K562 (cell line): ENCODE measurements around the gene CD52. TPM values are rescaled to one million over a fixed set of nuclear protein-coding genes. Genes with fewer than 3 reads are reported as not detected.
A peak's percentile ranks its signal among the peaks of the same experiment; 100 is the strongest.

ENCODE experiments used
- CHCHD3 ChIP-seq: fragments of 250-450 bp; sonication (Bioruptor Pico); IDR thresholded peaks from 2 replicates; pipeline ENCODE4 v2.1.2; 2022; ENCODE audit warnings: mild to moderate bottlenecking
- HDAC8 ChIP-seq: fragments of 450-650 bp; IDR thresholded peaks from 2 replicates; pipeline ENCODE4 v1.6.1; 2016; ENCODE audit warnings: mild to moderate bottlenecking, missing genetic modification characterization, moderate library complexity, missing compliant biosample characterization
- PURB ChIP-seq: sonication (generic); formaldehyde crosslinking; IDR thresholded peaks from 2 replicates; pipeline ENCODE4 v1.9.0; 2021; ENCODE audit warnings: low read depth, mild to moderate bottlenecking, missing genetic modification reagents
- TAF9B ChIP-seq: fragments of 450-650 bp; IDR thresholded peaks from 2 replicates; pipeline ENCODE4 v1.6.1; 2018; ENCODE audit warnings: mild to moderate bottlenecking; ENCODE audit not compliant: partially characterized antibody
- ZC3H4 ChIP-seq: sonication (generic); formaldehyde crosslinking; IDR thresholded peaks from 2 replicates; pipeline ENCODE4 v1.9.0; 2021; ENCODE audit warnings: missing genetic modification reagents, borderline replicate concordance
- ZNF232 ChIP-seq: sonication (generic); formaldehyde crosslinking; IDR thresholded peaks from 2 replicates; pipeline ENCODE4 v1.8.0; 2022; ENCODE audit warnings: mild to moderate bottlenecking, missing genetic modification reagents
- ZNF24 ChIP-seq: fragments of 450-650 bp; IDR thresholded peaks from 2 replicates; pipeline ENCODE4 v1.6.1; 2016
- ZNF583 ChIP-seq: fragments of 250-450 bp; sonication (Bioruptor Pico); IDR thresholded peaks from 2 replicates; pipeline ENCODE4 v1.4.0; 2020
- ZNF764 ChIP-seq: fragments of 250-450 bp; sonication (Bioruptor Pico); IDR thresholded peaks from 2 replicates; pipeline ENCODE4 v1.4.0; 2020; ENCODE audit warnings: low read depth, mild to moderate bottlenecking, moderate library complexity
- polyA plus RNA-seq, 8 experiments: library from polyadenylated mRNA; depleted of rRNA in 4 of 8; stranded (reverse) in 5 of 8; unstranded in 3 of 8; fragments of >200 nt; fragmentation: Nextera tagmentation in 2 of 8; fragmentation: Illumina TruSeq in 1 of 8; extraction: Ambion mirVana in 2 of 8; extraction: Trizol in 1 of 8; gene quantifications; 2 replicates each; pipeline versions ENCODE4 v1.2.1 to v1.2.3, GENCODE V29; 2011 to 2014; ENCODE audit warnings: inconsistent platforms in 1 of 8, missing spikeins in 1 of 8
- total RNA-seq, 7 experiments: library from RNA; depleted of rRNA in 6 of 7; stranded (reverse); fragments of >200 nt in 6 of 7; fragmentation: Illumina TruSeq in 2 of 7; extraction: Trizol in 2 of 7; gene quantifications; 2 replicates each; pipeline versions ENCODE4 v1.2.1 to v1.2.3, GENCODE V29; 2011 to 2021; ENCODE audit warnings: low replicate concordance in 1 of 7
- TF ChIP-seq, protein P1 (sequence below), 3 experiments: fragments of 200-800 bp in 1 of 3; fragments of 250-450 bp in 1 of 3; fragments of 450-650 bp in 1 of 3; sonication (Bioruptor Pico) in 1 of 3; sonication (Bioruptor generic) in 1 of 3; formaldehyde crosslinking in 1 of 3; IDR thresholded peaks; 2 replicates each; pipeline versions ENCODE4 v1.6.1 to v1.8.0; 2016 to 2022; ENCODE audit warnings: mild to moderate bottlenecking in 2 of 3, missing genetic modification characterization in 2 of 3, missing compliant biosample characterization in 1 of 3, moderate library complexity in 1 of 3
- TF ChIP-seq, protein P2 (sequence below): fragments of 250-450 bp; sonication (Bioruptor Pico); IDR thresholded peaks from 2 replicates; pipeline ENCODE4 v1.8.0; 2021; ENCODE audit warnings: moderate library complexity, mild to moderate bottlenecking, inconsistent platforms
- TF ChIP-seq, protein P3 (sequence below): sonication (generic); formaldehyde crosslinking; IDR thresholded peaks from 2 replicates; pipeline ENCODE4 v1.8.0; 2022; ENCODE audit warnings: mild to moderate bottlenecking, missing genetic modification reagents
- TF ChIP-seq, protein P4 (sequence below): IDR thresholded peaks from 3 replicates; pipeline ENCODE4 v1.6.1; 2011; ENCODE audit warnings: borderline replicate concordance, mild to moderate bottlenecking; ENCODE audit not compliant: insufficient read length, insufficient read depth
- TF ChIP-seq, protein P5 (sequence below): sonication (generic); formaldehyde crosslinking; IDR thresholded peaks from 2 replicates; pipeline ENCODE4 v1.8.0; 2022; ENCODE audit warnings: missing genetic modification reagents, mild to moderate bottlenecking, borderline replicate concordance
- TF ChIP-seq, protein P6 (sequence below): fragments of 450-650 bp; conservative IDR thresholded peaks from 2 replicates; pipeline ENCODE4 v1.6.1; 2016; ENCODE audit warnings: missing genetic modification characterization, low read depth, mild to moderate bottlenecking, missing compliant biosample characterization, moderate library complexity

The CD52 gene
- total and polyA plus RNA-seq, 9 of the 15 experiments (the other 6 are each of a cell fraction or from before 2014, with no cell fraction given), result 34.9 to 488 (median 173) TPM

DNA sequence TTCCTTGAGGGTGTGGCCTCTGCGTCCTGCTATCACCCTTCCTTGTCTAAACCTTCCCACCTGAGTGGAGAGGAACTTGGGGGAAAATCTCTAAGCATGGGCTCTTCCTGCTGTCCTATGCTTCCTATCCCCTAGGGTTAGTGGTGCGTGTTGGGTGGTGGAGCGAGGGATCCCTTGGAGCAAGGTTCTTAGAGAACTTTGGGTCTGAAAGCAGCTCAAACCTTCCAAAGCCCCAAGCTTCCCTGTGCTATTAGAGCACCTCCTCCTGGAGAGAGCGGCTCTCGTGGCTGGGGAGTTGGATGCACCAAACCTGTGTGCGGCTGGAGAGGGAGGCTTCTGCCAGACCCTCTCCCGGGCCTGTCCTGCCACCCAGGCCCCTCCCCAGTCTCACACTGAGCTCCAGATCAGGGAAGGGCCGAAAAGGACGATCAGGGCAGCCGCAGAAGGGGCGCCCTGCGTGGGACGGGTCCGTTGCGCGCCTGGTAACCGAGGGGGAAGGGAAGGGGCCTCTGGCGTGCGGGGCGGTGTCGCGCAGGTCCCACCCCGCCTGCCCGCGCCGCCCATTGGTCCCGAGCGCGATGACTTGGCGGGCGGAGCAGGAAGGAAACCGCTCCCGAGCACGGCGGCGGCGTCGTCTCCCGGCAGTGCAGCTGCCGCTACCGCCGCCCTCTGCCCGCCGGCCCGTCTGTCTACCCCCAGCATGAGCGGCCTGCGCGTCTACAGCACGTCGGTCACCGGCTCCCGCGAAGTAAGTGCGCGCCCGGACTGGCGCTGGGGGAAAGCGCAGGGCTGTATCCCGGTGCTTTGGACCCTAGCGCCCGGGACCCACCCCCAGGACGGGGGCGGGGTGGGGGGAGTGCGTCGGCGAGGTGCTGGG, 38.1 kb upstream of the CD52 start, which contains the start of gene SH3BGRL3 (continued):
- TF ChIP-seq, protein P1, sequence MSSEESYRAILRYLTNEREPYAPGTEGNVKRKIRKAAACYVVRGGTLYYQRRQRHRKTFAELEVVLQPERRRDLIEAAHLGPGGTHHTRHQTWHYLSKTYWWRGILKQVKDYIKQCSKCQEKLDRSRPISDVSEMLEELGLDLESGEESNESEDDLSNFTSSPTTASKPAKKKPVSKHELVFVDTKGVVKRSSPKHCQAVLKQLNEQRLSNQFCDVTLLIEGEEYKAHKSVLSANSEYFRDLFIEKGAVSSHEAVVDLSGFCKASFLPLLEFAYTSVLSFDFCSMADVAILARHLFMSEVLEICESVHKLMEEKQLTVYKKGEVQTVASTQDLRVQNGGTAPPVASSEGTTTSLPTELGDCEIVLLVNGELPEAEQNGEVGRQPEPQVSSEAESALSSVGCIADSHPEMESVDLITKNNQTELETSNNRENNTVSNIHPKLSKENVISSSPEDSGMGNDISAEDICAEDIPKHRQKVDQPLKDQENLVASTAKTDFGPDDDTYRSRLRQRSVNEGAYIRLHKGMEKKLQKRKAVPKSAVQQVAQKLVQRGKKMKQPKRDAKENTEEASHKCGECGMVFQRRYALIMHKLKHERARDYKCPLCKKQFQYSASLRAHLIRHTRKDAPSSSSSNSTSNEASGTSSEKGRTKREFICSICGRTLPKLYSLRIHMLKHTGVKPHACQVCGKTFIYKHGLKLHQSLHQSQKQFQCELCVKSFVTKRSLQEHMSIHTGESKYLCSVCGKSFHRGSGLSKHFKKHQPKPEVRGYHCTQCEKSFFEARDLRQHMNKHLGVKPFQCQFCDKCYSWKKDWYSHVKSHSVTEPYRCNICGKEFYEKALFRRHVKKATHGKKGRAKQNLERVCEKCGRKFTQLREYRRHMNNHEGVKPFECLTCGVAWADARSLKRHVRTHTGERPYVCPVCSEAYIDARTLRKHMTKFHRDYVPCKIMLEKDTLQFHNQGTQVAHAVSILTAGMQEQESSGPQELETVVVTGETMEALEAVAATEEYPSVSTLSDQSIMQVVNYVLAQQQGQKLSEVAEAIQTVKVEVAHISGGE (CRISPR knock-in tag; IDR thresholded peaks at IDR 0.05), result no peak; a peak in 2 of 6 replicates
- TF ChIP-seq ZNF24 (0 out of 2 replicates have a peak, but pooled peaks have one; percentile 8), TAF9B (no peak), PURB (CRISPR knock-in tag) (no peak), CHCHD3 (CRISPR knock-in tag) (no peak), ZNF764 (CRISPR knock-in tag) (peak; percentile 97), HDAC8 (tag) (no peak), ZNF232 (CRISPR knock-in tag) (0 out of 2 replicates have a peak, but pooled peaks have one; percentile 69), ZNF583 (CRISPR knock-in tag) (peak; percentile 68; the same call in 1 of the 2 replicates), ZC3H4 (CRISPR knock-in tag) (no peak)
- TF ChIP-seq, protein P2, sequence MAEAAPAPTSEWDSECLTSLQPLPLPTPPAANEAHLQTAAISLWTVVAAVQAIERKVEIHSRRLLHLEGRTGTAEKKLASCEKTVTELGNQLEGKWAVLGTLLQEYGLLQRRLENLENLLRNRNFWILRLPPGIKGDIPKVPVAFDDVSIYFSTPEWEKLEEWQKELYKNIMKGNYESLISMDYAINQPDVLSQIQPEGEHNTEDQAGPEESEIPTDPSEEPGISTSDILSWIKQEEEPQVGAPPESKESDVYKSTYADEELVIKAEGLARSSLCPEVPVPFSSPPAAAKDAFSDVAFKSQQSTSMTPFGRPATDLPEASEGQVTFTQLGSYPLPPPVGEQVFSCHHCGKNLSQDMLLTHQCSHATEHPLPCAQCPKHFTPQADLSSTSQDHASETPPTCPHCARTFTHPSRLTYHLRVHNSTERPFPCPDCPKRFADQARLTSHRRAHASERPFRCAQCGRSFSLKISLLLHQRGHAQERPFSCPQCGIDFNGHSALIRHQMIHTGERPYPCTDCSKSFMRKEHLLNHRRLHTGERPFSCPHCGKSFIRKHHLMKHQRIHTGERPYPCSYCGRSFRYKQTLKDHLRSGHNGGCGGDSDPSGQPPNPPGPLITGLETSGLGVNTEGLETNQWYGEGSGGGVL, result no peak
- TF ChIP-seq, protein P3, sequence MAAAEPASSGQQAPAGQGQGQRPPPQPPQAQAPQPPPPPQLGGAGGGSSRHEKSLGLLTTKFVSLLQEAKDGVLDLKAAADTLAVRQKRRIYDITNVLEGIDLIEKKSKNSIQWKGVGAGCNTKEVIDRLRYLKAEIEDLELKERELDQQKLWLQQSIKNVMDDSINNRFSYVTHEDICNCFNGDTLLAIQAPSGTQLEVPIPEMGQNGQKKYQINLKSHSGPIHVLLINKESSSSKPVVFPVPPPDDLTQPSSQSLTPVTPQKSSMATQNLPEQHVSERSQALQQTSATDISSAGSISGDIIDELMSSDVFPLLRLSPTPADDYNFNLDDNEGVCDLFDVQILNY (CRISPR knock-in tag), result 0 out of 2 replicates have a peak, but pooled peaks have one; percentile 74
- TF ChIP-seq, protein P4, sequence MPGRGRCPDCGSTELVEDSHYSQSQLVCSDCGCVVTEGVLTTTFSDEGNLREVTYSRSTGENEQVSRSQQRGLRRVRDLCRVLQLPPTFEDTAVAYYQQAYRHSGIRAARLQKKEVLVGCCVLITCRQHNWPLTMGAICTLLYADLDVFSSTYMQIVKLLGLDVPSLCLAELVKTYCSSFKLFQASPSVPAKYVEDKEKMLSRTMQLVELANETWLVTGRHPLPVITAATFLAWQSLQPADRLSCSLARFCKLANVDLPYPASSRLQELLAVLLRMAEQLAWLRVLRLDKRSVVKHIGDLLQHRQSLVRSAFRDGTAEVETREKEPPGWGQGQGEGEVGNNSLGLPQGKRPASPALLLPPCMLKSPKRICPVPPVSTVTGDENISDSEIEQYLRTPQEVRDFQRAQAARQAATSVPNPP, result no peak
- TF ChIP-seq, protein P5, sequence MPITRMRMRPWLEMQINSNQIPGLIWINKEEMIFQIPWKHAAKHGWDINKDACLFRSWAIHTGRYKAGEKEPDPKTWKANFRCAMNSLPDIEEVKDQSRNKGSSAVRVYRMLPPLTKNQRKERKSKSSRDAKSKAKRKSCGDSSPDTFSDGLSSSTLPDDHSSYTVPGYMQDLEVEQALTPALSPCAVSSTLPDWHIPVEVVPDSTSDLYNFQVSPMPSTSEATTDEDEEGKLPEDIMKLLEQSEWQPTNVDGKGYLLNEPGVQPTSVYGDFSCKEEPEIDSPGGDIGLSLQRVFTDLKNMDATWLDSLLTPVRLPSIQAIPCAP (CRISPR knock-in tag), result no peak
- TF ChIP-seq, protein P6, sequence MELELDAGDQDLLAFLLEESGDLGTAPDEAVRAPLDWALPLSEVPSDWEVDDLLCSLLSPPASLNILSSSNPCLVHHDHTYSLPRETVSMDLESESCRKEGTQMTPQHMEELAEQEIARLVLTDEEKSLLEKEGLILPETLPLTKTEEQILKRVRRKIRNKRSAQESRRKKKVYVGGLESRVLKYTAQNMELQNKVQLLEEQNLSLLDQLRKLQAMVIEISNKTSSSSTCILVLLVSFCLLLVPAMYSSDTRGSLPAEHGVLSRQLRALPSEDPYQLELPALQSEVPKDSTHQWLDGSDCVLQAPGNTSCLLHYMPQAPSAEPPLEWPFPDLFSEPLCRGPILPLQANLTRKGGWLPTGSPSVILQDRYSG (tag), result 0 out of 2 replicates have a peak, but pooled peaks have one; percentile 15
